Activated CD8-positive, alpha-beta memory T cell treated with anti-CD3 and anti-CD28 coated beads for 24 hours (primary cell): Measurements from ENCODE around the gene EIF1.
A peak's percentile ranks its signal among the peaks of the same experiment; 100 is the strongest.
"Not testable (repeated sequence)": the region's sequence is repeated elsewhere in the genome, so short reads cannot be mapped to it uniquely, and the experiment has no call there.

Experiments
- DNase-seq: peaks from one replicate; pipeline ENCODE4 v3.0.0-alpha.2; 2020

EIF1 gene

DNA sequence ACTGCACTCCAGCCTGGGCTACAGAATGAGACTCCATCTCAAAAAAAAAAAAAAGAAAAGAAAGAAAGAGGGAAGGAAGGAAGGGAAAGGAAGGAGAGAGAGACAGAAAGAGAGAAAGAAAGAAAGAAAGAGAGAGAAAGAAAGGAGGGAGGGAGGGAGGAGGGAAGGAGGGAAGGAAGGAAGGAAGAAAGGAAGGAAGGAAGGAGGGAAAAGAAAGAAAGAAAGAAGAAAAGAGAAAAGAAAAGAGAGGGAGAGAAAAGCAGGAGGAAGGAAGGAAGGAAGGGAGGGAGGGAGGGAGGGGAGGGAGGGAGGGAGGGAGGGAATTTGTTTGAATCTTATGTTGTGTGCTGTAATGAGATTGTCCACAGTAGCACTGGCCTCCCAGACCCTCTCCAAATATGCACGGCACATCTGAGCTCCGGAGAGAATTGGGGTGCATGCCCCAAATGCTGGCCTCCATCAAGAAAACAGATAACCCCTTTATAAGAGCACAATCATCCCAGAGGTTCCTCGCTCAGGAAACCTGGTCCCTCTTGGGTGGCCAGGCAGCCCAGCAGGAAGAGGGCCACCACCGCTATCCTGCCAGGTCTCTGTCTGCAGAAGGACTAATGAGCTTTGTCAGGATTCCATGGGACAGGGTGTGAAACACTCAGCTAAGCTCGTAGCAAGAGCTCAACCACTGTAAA, 8.8 kb upstream of the EIF1 start:
- no peak for DNase-seq

DNA sequence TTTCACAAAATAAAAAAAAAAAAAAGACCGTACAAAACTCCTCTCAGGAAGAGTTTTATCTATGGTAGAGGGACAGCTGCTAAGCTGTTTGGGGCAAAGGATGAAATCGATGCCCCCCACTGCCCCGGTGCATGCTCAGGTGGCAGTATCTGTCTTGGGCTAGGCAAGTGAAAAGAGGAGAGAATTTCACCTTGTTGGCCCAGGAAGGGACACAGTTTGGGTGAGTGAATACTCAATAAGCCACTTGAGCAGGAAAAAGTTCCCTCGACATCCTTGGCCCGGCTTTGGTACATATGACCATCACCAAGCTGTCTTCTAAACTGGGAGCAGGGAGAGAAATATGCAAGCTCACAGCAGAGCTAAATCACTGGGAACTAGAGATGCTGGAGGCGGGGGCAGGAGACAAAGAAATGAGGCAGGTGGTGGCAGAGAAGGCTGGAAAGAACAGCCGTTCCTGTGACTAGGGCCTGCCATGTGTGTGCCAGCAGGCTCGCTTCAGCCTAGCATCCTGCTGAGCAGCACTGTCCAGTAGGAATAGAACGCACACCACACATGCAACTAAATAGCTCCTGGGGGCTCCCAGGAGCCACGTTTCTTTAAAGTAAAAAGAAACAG, 8.2 kb upstream of the EIF1 start:
- no peak for DNase-seq

DNA sequence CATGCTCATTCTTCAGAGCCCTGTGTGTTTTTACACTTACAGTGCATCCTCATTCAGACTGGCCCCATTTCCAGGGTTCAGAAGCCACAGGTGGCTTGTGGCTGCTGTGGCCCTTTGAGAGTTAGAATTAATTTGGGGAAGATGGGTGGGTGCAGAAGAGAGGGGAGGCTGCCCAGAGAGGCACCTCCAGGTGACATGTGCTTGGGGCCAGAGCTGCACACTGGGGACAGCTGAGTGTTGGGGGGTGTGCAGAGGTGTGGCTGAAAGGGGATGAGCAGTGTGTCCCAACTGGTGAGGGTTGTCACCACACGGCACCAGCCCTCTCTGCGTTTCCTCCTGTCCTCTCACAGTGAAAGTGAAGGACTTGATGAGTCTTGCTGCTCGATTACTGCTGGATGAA, 6.9 kb upstream of the EIF1 start:
- DNase-seq: no peak

DNA sequence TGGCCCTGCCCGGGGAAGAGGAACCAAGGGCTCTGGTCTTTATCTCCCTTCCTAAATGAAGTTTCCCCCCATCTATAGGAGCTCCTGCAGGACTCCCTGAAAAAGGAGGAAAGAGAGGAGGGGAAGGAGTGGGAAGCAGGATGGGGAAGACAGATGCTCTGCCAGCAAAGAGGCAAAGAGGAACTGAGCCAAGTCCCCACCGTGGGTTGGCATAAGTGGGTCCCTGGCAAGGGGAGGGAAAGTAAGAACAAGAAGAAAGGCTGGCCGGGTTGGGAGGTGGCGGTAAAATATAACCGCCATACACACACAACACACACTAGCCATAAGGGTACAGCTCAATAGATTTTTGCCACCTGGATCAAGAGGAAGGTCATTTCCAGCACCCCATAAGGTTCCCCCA, 6.1 kb upstream of the EIF1 start:
- DNase-seq: no peak

DNA sequence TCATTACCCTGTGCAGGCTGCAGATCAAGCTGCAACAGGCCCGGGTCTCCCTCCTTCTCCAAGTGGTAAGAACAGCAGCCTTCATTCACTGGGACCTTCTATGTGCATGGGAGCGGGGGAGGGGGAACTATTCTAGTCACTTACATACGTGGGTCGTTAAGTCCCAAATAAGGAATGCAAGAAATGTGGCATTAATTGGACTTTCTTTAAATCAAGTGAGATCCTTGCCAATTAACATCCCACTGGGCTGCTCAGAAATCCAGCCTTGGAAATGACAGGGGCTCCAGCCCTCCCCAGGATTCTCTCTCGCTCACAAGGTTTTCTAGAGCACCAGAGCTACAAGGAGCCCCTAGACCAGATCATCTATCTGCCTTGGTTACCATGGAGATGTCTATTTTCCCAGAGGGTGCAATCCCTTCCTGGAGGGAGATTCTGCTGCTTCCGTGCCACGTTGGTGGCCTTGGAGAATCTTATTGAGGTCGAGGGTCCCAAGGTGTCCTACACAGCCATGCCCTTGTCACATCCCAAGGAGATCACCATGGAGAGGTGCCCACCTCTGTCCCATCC, 5.2 kb upstream of the EIF1 start:
- DNase-seq: no peak

DNA sequence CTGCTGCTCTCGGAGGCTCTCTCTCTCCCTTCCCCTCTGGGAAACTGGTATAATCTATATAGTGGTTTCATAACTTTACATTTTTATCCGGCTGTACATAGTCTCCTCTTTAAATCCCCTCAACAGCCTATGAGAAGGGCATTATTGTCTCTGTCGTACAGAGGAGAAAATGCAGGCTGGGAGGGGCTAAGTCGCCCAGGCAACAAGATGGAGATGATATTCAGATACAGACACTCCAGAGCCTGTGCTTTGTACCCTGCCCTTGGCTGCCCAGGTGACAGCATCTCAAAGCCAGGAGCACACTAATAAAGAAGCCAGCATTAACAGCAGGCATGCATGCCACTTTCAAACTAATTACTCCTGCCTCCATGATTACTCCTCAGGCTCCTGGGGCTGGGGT, 4.7 kb upstream of the EIF1 start:
- DNase-seq: no peak

DNA sequence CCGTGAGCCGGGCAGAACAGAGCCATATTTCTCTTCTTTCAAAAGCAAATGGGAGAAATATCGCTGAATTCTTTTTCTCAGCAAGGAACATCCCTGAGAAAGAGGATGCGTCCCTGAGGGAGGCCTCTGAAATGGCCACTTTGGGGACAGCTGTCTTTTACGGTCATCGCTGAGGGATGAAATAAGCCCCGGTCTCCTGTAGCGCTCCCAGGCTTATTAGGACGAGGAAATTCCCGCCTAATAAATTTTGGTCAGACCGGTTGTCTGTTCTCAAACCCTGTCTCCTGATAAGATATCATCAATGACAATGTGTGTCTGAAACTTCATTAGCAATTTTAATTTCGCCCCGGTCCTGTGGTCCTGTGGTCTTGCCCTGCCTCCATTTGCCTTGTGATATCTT, 2.9 kb upstream of the EIF1 start:
- not testable (repeated sequence) for DNase-seq

DNA sequence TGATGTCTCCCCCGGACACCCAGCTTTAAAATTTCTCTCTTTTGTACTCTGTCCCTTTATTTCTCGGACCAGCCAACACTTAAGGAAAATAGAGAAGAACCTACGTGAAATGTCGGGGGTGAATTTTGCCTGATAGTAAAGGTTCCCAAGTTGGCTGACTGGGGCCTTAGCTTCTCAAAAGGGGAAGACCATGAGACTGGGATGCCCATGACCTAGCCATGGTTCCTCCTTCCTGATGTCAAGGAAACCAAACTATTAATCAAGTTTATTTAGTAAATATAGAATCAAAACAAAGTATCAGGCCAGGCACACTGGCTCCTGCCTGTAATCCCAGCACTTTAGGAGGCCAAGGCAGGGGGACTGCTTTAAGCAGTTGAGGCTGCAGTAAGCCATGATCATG, 2.4 kb upstream of the EIF1 start:
- DNase-seq: no peak

DNA sequence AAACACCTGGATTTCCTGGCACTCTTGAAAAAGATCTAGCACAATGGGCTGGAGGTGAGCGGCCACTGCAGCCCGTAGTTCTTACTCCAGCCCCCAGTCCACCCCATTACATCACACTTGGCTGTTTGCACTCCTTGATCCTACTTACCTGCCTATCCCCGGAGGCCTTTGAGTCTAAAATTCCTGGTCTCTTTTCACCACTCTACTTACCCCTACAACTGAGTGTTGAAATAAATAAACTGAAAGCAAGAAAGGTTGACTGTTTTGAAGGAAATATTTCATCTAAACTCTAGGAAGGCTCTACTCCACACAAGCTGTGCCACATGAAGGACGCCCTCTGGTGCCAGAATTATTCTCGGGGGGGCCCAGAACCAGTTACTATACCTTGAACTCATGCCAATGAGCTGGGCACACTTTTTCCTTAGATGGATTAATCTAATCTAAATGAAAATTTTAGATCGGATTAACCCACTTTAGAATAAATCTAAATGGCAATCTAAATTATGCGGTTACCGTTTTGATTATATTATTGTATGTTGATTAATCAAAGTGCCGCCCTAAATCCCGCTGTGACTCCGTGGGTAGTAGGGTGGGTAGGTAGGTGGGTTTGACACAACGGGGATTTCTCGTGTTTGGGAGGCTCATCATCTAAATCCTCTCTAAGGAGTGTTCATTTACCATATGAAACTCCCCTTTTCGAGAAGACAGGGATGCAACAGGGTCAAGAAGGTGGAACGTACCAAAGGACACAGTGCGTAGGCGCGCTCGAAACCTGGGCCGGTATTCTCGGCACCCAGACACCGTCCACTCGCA, 651 bp upstream of the EIF1 start:
- peak; percentile 77 for DNase-seq

DNA sequence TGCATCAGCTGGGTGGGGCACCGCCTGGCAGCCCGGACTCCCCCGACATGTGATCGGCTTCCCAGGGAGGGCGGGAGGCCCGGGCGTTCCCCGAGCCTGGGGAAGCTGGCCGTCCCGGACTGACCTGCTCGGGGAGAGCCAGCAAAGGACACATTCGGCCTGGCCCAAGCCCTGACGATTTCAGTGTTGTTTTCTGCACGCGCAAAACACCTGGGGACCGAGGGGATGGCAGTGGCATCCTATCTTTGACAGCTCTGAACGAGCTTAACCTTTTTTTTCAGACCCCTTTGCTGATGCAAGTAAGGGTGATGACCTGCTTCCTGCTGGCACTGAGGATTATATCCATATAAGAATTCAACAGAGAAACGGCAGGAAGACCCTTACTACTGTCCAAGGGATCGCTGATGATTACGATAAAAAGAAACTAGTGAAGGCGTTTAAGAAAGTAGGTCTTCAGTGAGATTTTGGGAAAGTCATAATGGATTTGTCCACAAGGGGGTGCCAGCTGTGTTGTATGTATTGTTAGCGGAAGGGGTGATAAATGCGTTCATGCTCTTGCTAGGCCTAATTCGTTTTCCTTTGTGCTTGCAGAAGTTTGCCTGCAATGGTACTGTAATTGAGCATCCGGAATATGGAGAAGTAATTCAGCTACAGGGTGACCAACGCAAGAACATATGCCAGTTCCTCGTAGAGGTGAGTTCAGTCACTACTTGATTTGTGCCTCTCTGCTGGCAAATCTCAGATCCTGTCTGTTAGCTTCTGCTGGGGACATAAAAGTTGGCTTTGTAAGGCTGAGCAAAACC, 1.0 kb downstream of the EIF1 start:
- peak; percentile 73 for DNase-seq

DNA sequence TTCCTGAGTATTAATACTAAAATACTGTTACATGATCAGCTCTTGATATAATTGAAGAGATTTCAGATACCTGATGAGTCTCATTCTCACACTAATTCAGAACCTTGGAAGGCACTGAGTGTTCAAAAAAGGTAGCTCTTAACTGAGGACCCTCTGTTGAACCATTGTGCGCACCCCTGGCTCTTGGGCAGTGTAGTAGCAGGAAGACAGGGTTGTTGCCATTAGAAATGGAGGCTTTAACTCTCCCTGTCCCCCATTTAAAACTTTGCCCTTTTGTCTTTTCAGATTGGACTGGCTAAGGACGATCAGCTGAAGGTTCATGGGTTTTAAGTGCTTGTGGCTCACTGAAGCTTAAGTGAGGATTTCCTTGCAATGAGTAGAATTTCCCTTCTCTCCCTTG, 1.8 kb downstream of the EIF1 start:
- DNase-seq: no peak

DNA sequence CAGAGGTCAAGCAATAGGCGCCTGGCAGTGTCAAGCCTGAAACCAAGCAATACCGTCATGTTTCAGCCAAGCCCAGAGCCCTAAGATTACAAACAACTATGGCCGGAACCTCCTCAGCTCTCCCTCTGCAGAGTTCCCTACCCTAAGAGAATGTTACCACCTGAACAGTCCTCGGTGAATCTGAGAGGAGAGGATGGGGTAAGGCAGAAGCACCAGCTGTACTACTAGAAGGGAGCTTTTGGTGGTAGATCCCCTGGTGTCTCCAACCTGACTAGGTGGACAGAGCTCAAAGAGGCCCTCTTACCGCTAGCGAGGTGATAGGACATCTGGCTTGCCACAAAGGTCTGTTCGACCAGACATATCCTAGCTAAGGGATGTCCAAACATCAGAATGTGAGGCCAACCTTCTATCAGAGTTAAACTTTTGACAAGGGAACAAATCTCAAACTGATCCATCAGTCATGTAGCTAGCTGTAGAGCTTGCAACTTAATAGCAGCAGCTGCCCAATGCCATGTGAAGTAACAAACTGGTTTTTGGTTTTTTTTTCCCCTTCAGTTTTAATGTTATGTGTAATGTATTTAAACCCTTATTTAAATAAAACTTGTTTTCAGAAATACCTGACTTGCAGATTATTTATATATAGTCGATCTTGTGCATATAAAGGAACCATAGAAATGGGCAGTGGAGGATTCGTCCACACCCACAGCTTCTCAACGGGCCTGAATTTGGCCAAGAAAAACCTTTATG, 2.5 kb downstream of the EIF1 start:
- DNase-seq: peak; percentile 62

DNA sequence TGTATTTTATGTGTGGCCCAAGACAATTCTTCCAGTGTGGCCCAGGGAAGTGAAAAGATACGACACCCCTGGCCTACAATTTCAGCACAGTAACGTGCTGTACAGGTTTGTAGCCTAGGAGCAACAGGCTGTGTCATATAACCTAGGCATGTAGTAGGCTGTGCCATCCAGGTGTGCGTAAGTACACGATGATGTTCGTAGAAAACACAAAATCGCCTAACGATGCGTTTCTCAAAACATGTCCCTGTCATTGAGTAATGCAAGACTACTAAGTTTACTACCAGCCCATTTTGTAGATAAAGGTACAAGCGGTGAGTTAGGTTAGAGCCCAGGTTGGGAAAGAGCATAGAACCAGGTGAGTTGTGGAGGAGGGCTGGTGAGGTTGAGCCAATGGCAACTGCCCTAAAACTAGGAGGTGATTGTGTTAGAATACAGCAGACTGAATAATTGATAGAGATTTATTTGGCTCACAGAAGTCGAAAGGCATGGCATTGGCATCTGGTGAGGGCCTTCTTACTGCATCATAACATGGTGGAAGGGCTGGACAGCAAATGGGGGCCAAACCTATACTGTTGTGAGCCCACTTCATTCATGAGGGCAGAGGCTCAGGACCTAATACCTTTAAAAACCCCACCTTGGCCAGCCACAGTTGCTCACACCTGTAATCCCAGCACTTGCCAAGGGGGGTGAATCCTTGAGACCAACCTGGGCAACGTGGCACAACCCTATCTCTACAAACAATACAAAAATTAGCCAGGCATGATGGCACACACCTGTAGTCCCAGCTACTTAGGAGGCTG, 4.2 kb downstream of the EIF1 start:
- DNase-seq: peak; percentile 66

DNA sequence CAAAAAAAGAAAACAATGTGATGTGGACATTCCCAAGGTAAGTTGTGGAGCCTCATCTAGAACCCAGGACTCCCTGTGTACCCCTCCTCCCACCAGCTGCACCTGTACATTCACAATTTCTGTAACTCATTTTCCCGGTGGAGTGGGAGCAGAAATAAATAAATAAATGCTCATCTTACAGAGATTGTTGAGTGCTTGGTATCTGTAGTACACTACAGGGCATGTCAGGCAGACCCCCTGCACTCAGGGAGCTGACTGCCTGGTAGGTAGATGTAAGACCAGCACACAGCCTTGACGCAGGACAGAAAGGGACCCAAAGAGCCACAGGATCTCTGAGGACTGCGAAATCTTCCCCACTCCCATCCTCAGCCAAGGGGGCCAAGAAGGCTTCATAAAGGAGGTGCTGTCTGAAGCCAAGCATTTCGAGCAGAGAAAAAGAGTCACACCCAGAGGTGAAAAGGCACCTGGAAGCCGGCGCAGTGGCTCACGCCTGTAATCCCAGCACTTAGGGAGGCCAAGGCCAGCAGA, 6.5 kb downstream of the EIF1 start:
- no peak for DNase-seq

DNA sequence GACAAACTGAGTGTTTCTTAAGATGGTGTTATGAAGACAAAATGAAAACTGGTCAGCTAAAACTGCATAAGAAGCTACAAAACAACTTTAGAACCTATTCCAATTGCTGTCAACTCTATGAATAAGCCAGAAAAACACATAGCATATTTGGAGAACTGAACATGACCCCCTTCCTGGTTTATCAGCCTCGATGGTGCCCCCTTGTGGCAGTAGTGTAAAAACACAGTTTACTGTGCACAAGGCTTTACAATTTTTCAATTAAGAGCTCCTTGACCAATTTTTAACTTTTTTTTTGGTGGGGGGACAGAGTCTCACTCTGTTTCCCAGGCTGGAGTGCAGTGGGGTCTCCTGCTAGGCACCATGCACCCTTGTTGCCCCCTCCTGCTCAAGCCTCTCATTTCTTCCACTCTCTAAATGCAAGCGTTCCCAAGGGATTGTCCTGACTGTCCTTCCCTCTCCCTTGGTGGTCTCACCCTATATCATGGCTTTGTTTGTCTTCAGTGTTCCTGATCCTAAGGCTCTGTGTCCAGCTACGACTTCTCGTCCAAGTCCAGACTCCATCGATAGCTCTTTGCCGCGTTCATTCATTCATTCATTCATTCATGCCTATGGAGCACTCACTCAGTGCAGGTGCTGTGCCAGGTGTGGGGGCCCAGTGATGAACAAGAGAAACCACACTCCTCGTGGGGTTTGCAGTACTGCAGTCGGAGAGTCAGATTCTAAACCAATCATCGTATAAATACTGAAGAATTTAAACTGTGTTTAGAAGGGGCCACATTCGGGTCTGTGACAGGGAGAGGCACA, 7.5 kb downstream of the EIF1 start:
- peak; percentile 83 for DNase-seq

DNA sequence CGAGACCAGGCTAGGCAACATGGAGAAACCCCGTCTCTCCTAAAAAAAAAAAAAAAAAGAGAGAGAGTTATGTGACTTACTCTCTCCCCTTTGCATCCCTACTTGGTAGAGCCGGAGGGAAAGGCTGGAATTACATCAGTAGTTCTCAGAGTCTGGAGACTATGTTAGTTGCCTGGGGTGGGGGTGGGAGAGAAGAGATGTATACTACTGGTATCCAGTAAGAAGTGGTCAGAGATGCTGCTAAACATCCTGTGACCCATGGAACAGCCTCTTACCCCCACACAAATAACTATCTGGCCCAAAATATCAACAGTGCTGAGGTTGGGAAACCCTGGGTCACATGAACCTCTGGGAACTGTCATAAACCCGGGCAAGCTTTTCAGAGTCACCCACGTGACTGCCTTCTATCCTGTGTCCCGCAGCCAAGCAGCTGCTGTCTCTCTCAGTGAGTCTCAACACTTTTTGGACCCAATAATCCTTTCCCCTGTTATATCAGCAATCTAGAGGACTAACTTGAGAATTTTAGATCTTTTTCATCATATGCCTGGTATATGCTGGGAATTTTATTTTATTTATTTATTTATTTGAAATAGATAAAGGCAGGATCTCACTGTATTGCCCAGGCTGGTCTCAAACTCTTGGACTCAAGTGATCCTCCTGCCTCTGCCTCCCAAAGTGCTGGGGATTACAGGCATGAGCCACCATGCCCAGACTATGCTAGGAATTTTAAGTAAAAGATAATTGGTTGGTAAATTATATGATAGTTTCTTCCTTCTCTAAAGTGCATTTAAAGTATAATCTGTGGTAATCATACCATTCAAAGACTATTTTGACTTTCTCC, 8.7 kb downstream of the EIF1 start:
- DNase-seq: no peak

DNA sequence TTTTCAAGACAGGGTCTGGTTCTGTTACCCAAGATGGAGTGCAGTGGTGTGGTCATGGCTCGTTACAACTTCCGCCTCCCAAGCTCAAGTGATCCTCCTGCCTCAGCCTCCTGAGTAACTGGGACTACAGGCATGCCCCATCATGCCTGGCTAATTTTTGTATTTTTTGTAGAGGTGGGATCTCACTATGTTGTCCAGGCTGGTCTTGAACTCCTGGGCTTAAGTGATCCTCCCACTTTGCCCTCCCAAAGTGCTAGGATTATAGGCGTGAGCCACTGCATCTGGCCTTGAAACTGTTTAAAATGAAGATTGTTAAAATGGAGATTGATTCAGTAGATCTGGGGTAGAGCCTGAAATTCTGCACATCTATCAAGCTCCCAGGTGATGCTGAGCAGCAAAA, 12.2 kb downstream of the EIF1 start:
- not testable (repeated sequence) for DNase-seq

DNA sequence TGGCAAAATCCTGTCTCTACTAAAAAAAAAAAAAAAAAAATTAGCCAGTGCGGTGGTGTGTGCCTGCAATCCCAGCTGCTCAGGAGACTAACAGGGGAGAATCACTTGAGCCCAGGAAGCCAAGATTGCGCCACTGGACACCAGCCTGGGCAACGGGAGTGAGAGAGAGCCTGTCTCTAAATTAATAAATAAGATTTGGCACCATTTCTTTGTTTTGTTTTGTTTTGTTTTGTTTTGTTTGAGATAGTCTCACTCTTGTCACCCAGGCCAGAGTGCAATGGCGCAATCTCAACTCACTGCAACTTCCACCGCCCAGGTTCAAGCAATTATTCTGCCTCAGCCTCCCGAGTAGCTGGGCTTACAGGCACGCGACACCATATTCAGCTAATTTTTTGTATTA, 14.0 kb downstream of the EIF1 start:
- DNase-seq: no peak
